ENCODE data around the gene PEAK1.

PEAK1 gene

GRCh38 chr15:77400258-77400657 lies 19.6 kb downstream of the PEAK1 start:
- DNase-seq: no peak

GRCh38 chr15:77398927-77399326 lies 21.0 kb downstream of the PEAK1 start:
- DNase-seq: no peak

GRCh38 chr15:77396692-77397091 lies 23.2 kb downstream of the PEAK1 start:
- no peak for DNase-seq

GRCh38 chr15:77395013-77395774 lies 24.7 kb downstream of the PEAK1 start:
- DNase-seq: no peak

- no peak for DNase-seq
Observed at GRCh38 chr15:77393471-77393840, 26.4 kb downstream of the PEAK1 start.

- DNase-seq: no peak
Observed at GRCh38 chr15:77392762-77393470, 27.0 kb downstream of the PEAK1 start.

- DNase-seq: no peak
Observed at GRCh38 chr15:77391372-77391951, 28.4 kb downstream of the PEAK1 start.

- DNase-seq: no peak
Observed at GRCh38 chr15:77387365-77388105, 32.4 kb downstream of the PEAK1 start.

GRCh38 chr15:77386626-77387025 lies 33.3 kb downstream of the PEAK1 start:
- no peak for DNase-seq

- no peak for DNase-seq
Observed at GRCh38 chr15:77384589-77385359, 35.1 kb downstream of the PEAK1 start.

- no peak for DNase-seq
Observed at GRCh38 chr15:77384086-77384485, 35.8 kb downstream of the PEAK1 start.

GRCh38 chr15:77380033-77380432 lies 39.9 kb downstream of the PEAK1 start:
- no peak for DNase-seq

- no peak for DNase-seq
Observed at GRCh38 chr15:77376770-77377169, 43.1 kb downstream of the PEAK1 start.

- DNase-seq: no peak
Observed at GRCh38 chr15:77375133-77375532, 44.8 kb downstream of the PEAK1 start.

- no peak for DNase-seq
Observed at GRCh38 chr15:77373441-77373840, 46.5 kb downstream of the PEAK1 start.

- no peak for DNase-seq
Observed at GRCh38 chr15:77371850-77372563, 47.9 kb downstream of the PEAK1 start.

- DNase-seq: no peak
Observed at GRCh38 chr15:77370580-77370979, 49.3 kb downstream of the PEAK1 start.

- no peak for DNase-seq
Observed at GRCh38 chr15:77369168-77369567, 50.7 kb downstream of the PEAK1 start.

- DNase-seq: no peak
Observed at GRCh38 chr15:77367631-77368030, 52.3 kb downstream of the PEAK1 start.

GRCh38 chr15:77361456-77361855 lies 58.4 kb downstream of the PEAK1 start:
- no peak for DNase-seq

- DNase-seq: no peak
Observed at GRCh38 chr15:77358545-77359240, 61.2 kb downstream of the PEAK1 start.
